ENCODE results near the gene PTPN1. TPM values are rescaled to one million over a fixed set of nuclear protein-coding genes. Genes with fewer than 3 reads are reported as not detected.

The PTPN1 gene
- total RNA-seq, 1 donor from 2014 or later: 47.5 TPM

GRCh38 chr20:50578778-50579165 lies 68.6 kb downstream of the PTPN1 start:
- H3K4me3 Mint-ChIP-seq (ENCODE audit: unreplicated experiment): no peak overlapping the region
- no peaks in the 10 kb centered on the region for H3K36me3 Mint-ChIP-seq (ENCODE audit: unreplicated experiment)
- no peak for TF ChIP-seq CTCF (IDR thresholded peaks at IDR 0.05; ENCODE audit: partially characterized antibody, unreplicated experiment)
- no peaks in the 10 kb centered on the region for H3K9me3 Mint-ChIP-seq (ENCODE audit: unreplicated experiment)
- H3K27me3 Mint-ChIP-seq (ENCODE audit: unreplicated experiment): peaks cover 8% of the 10 kb centered on the region
- no peak overlapping the region for H3K27ac Mint-ChIP-seq (ENCODE audit: unreplicated experiment)
- no peak for DNase-seq
- no peaks in the 10 kb centered on the region for H3K4me1 Mint-ChIP-seq (ENCODE audit: low read depth, unreplicated experiment)

GRCh38 chr20:50579511-50579910 lies 69.3 kb downstream of the PTPN1 start:
- Mint-ChIP-seq H3K9me3 (ENCODE audit: unreplicated experiment) (no peaks in the 10 kb centered on the region), H3K27me3 (ENCODE audit: unreplicated experiment) (peaks cover 4% of the 10 kb centered on the region), H3K4me3 (ENCODE audit: unreplicated experiment) (no peak overlapping the region), H3K36me3 (ENCODE audit: unreplicated experiment) (no peaks in the 10 kb centered on the region), H3K4me1 (ENCODE audit: low read depth, unreplicated experiment) (no peaks in the 10 kb centered on the region), H3K27ac (ENCODE audit: unreplicated experiment) (no peak overlapping the region)
- TF ChIP-seq CTCF (IDR thresholded peaks at IDR 0.05; ENCODE audit: partially characterized antibody, unreplicated experiment): no peak
- DNase-seq: no peak

GRCh38 chr20:50580016-50580747 lies 70.0 kb downstream of the PTPN1 start:
- peak; percentile 79 for TF ChIP-seq CTCF (IDR thresholded peaks at IDR 0.05; ENCODE audit: partially characterized antibody, unreplicated experiment)
- DNase-seq: peak; percentile 74
- Mint-ChIP-seq H3K9me3 (ENCODE audit: unreplicated experiment) (no peaks in the 10 kb centered on the region), H3K4me1 (ENCODE audit: low read depth, unreplicated experiment) (no peaks in the 10 kb centered on the region), H3K36me3 (ENCODE audit: unreplicated experiment) (no peaks in the 10 kb centered on the region), H3K4me3 (ENCODE audit: unreplicated experiment) (no peak overlapping the region), H3K27me3 (ENCODE audit: unreplicated experiment) (peaks cover 3% of the 10 kb centered on the region), H3K27ac (ENCODE audit: unreplicated experiment) (no peak overlapping the region)

GRCh38 chr20:50580842-50581544 lies 70.8 kb downstream of the PTPN1 start:
- no peaks in the 10 kb centered on the region for H3K9me3 Mint-ChIP-seq (ENCODE audit: unreplicated experiment)
- no peaks in the 10 kb centered on the region for H3K36me3 Mint-ChIP-seq (ENCODE audit: unreplicated experiment)
- H3K27ac Mint-ChIP-seq (ENCODE audit: unreplicated experiment): no peak overlapping the region
- no peak overlapping the region for H3K4me3 Mint-ChIP-seq (ENCODE audit: unreplicated experiment)
- peaks cover 3% of the 10 kb centered on the region for H3K27me3 Mint-ChIP-seq (ENCODE audit: unreplicated experiment)
- H3K4me1 Mint-ChIP-seq (ENCODE audit: low read depth, unreplicated experiment): no peaks in the 10 kb centered on the region
- TF ChIP-seq CTCF (IDR thresholded peaks at IDR 0.05; ENCODE audit: partially characterized antibody, unreplicated experiment): no peak
- DNase-seq: no peak

- no peaks in the 10 kb centered on the region for H3K4me1 Mint-ChIP-seq (ENCODE audit: low read depth, unreplicated experiment)
- DNase-seq: no peak
- no peaks in the 10 kb centered on the region for H3K9me3 Mint-ChIP-seq (ENCODE audit: unreplicated experiment)
- H3K36me3 Mint-ChIP-seq (ENCODE audit: unreplicated experiment): no peaks in the 10 kb centered on the region
- no peak overlapping the region for H3K27ac Mint-ChIP-seq (ENCODE audit: unreplicated experiment)
- peaks cover 4% of the 10 kb centered on the region for H3K27me3 Mint-ChIP-seq (ENCODE audit: unreplicated experiment)
- TF ChIP-seq CTCF (IDR thresholded peaks at IDR 0.05; ENCODE audit: partially characterized antibody, unreplicated experiment): no peak
- no peak overlapping the region for H3K4me3 Mint-ChIP-seq (ENCODE audit: unreplicated experiment)
These were observed 71.9 kb downstream of the PTPN1 start for GRCh38 chr20:50582092-50582491.
